Measurements from ENCODE around the gene EPHB4. TPM values are rescaled to one million over a fixed set of nuclear protein-coding genes. Genes with fewer than 3 reads are reported as not detected.

EPHB4 gene
- total RNA-seq, 1 experiment from 2014 or later = 104 TPM

GRCh38 chr7:100799037-100799896 lies 28.1 kb downstream of the EPHB4 start:
- POLR2A ChIA-PET (ENCODE audit: unreplicated experiment) = no interaction called here
- H3K27ac ChIP-seq (ENCODE audit: low read length) = peak overlapping the region; percentile 4; the same call in 1 of the 2 replicates
- no peaks in the 10 kb centered on the region for H4K20me1 ChIP-seq (ENCODE audit: low read length)
- H2AFZ ChIP-seq (ENCODE audit: low read length) = no peak overlapping the region
- no peaks in the 10 kb centered on the region for H3K9me3 ChIP-seq (ENCODE audit: low read length)
- H3K4me3 ChIP-seq (ENCODE audit: low read length) = no peak overlapping the region
- ATAC-seq = peak; percentile 9
- CTCF ChIA-PET = interaction anchor here (0.8 to 1.3 kb wide), 2 partner anchors 26 to 53 kb away, joined by 6 read pairs; partner anchors contain the start of gene SLC12A9
- H3K79me2 ChIP-seq (ENCODE audit: low read length) = no peaks in the 10 kb centered on the region
- H3K27me3 ChIP-seq (ENCODE audit: low read length) = no peaks in the 10 kb centered on the region
- H3K4me1 ChIP-seq (ENCODE audit: insufficient read depth, low read length) = peaks cover 54% of the 10 kb centered on the region
- intact Hi-C loops (cut with micrococcal nuclease) = loop anchor here (1.0 kb wide), 1 partner anchor 53 kb away; the partner anchor contains the start of gene SLC12A9
- no peaks in the 10 kb centered on the region for H3K36me3 ChIP-seq (ENCODE audit: low read depth, low read length)
- no peak overlapping the region for H3K9ac ChIP-seq (ENCODE audit: low read length)
- peak; percentile 70 for DNase-seq
- no TSS peak for BruUV-seq (replicated peaks)
- no peak overlapping the region for H3K4me2 ChIP-seq (ENCODE audit: low read length)
- no peaks in the 10 kb centered on the region for H3F3A ChIP-seq (ENCODE audit: low read length, unreplicated experiment)
- TF ChIP-seq EZH2 (IDR thresholded peaks at IDR 0.05; ENCODE audit: low read length, unreplicated experiment) (no peak), CTCF (conservative IDR thresholded peaks at IDR 0.05; ENCODE audit: low read depth, low read length) (peak; percentile 75)
- no peaks in the 10 kb centered on the region for H3K9me2 ChIP-seq (replicated peaks; ENCODE audit: low read length)

- no TSS peak for BruUV-seq (replicated peaks)
- peak overlapping the region; percentile 69 for H3K4me2 ChIP-seq (ENCODE audit: low read length)
Measured at GRCh38 chr7:100794741-100795140, 32.6 kb downstream of the EPHB4 start.

More at GRCh38 chr7:100794741-100795140, 32.6 kb downstream of the EPHB4 start:
- H4K20me1 ChIP-seq (ENCODE audit: low read length) = no peaks in the 10 kb centered on the region
- H3K27ac ChIP-seq (ENCODE audit: low read length) = peak overlapping the region; percentile 39; the same call in 1 of the 2 replicates
- no peak overlapping the region for H2AFZ ChIP-seq (ENCODE audit: low read length)
- intact Hi-C loops (cut with micrococcal nuclease) = no loop called here
- TF ChIP-seq EZH2 (IDR thresholded peaks at IDR 0.05; ENCODE audit: low read length, unreplicated experiment) (no peak), CTCF (conservative IDR thresholded peaks at IDR 0.05; ENCODE audit: low read depth, low read length) (no peak), EZH2phosphoT487 (IDR thresholded peaks at IDR 0.05; ENCODE audit: borderline replicate concordance, low read length) (no peak)
- CTCF ChIA-PET = interaction anchor here (0.5 kb wide), 1 partner anchor 1463 kb away, joined by 4 read pairs; no protein-coding TSS in a partner anchor
- no peak overlapping the region for H3K9ac ChIP-seq (ENCODE audit: low read length)
- H3K36me3 ChIP-seq (ENCODE audit: low read depth, low read length) = no peaks in the 10 kb centered on the region
- peaks cover 22% of the 10 kb centered on the region for H3K4me1 ChIP-seq (ENCODE audit: insufficient read depth, low read length)
- H3K79me2 ChIP-seq (ENCODE audit: low read length) = no peaks in the 10 kb centered on the region
- no peaks in the 10 kb centered on the region for H3K9me3 ChIP-seq (ENCODE audit: low read length)
- POLR2A ChIA-PET (ENCODE audit: unreplicated experiment) = interaction anchor here (0.6 kb wide), 1 partner anchor 31 kb away, joined by 3 read pairs; no protein-coding TSS in a partner anchor
- H3K9me2 ChIP-seq (replicated peaks; ENCODE audit: low read length) = no peaks in the 10 kb centered on the region
- ATAC-seq (no peak), DNase-seq (no peak)
- H3K4me3 ChIP-seq (ENCODE audit: low read length) = no peak overlapping the region
- no peaks in the 10 kb centered on the region for H3F3A ChIP-seq (ENCODE audit: low read length, unreplicated experiment)
- no peaks in the 10 kb centered on the region for H3K27me3 ChIP-seq (ENCODE audit: low read length)

All from PC-3 (cell line).